Right lobe of liver (tissue), 4 donors: Measurements from ENCODE around the gene AFAP1.

Experiments used
- CTCF ChIP-seq, 4 donors: fragments of 200-600 bp in 3 of 4; fragments of 450-650 bp in 1 of 4; IDR thresholded peaks; one replicate each; pipeline versions ENCODE4 v1.5.1 to v1.8.0; 2016 to 2022; ENCODE audit warnings: antibody characterized with exemption in 4 of 4, mild to moderate bottlenecking in 2 of 4
- POLR2A ChIP-seq: fragments of 450-650 bp; IDR thresholded peaks from one replicate; pipeline ENCODE4 v1.6.1; 2017; ENCODE audit warnings: antibody characterized with exemption, mild to moderate bottlenecking
- donor health status: DM: no; HTN: no; CAD: no.
- donor health status: DM: no; HTN: no; CAD: no.
- donor health status: DM: no; HTN: yes; CAD: no.

GRCh38 chr4:7807351-7807921 lies 132.2 kb downstream of the AFAP1 start:
- no peak for TF ChIP-seq CTCF (IDR thresholded peaks at IDR 0.05)
- no peak for TF ChIP-seq POLR2A
